Ramos (cell line): ENCODE data around the gene NIPSNAP3A.

Experiments
- in situ Hi-C: fragments of 300-500 bp; cut with MboI; formaldehyde crosslinking; loops from one replicate; pipeline ENCODE4 v1.14.3; 2022; ENCODE audit warnings: low sequenced_read_pairs; ENCODE audit not compliant: unreplicated experiment

Gene NIPSNAP3A

DNA sequence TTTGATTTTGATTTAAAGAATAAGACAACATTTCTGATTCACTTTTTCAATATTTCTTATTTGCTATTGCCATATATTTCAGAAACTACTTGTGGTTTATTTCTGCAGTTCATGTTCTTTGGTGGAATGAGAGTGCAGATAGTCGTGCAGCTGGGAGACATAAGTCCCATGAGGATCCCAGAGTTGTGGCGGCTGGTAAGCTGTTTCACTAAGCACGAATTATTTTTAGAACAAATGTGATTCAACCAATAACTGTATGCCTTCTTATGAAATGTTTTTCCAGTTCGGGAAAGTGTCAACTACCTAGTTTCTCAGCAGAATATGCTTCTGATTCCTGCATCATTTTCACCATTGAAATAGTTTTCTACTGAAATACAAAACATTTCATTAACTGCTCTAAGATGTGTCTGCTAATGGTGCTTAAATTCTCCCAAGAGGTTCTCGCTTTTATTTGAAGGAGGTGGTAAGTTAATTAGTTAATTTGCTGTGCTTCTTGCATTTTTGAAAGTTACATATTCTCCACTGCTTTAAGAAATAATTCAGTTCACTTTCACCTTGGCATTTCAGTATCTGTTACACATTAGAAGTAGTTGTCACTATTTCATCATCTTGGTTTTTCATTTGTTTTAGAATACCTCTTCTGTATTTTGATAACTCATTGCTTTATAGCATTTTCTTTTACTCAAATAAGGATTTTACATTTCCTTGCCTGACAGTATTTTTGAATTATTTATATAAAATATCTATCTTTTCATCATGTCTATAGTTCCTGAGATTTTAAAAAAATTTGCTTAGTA is 25.4 kb downstream of the NIPSNAP3A start:
- in situ Hi-C loops: loop anchor here (10.0 kb wide), 1 partner anchor 642 kb away; no protein-coding TSS in a partner anchor

- in situ Hi-C loops: loop anchor here (10.0 kb wide), 1 partner anchor 641 kb away; no protein-coding TSS in a partner anchor
These were observed 26.6 kb downstream of the NIPSNAP3A start for GRCh38 chr9:104774132-104774531.

DNA sequence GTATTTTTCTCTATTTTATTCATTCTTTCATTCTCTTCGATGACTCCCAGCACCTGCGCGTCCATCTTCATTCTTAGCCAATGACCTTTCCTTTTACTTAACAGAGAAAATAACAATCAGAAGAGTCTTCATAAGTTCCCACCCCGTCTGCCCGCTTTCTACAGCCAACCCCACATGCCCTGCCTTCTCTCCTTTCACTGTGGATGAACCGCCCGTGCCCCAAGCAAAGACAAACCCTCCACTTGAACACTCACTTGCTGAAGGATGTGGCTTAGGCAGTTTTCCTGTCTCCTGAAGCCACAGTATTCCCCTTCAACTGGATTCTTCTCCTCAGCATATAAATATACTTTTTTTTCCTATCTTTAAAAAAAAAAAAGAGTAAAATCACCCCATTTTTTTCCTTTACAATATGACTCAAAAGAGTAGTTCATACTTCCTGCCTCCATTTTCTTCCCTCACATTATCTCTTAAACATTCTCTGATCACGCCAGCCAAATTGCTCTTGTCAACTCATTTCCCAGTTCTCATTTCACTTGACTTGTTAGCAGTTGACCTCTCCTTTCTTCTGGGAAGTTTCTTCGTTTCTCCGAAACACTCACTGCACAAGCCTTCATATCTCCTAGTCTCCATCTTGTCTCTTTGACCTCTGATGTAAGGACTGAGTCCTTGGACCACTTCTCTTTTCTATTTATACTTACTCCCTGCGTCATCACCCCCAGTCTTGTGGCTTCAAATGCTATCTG is 27.5 kb downstream of the NIPSNAP3A start:
- in situ Hi-C loops: loop anchor here (10.0 kb wide), 1 partner anchor 640 kb away; no protein-coding TSS in a partner anchor

- in situ Hi-C loops: loop anchor here (10.0 kb wide), 1 partner anchor 639 kb away; no protein-coding TSS in a partner anchor
These were observed 28.1 kb downstream of the NIPSNAP3A start for GRCh38 chr9:104775574-104775936.

DNA sequence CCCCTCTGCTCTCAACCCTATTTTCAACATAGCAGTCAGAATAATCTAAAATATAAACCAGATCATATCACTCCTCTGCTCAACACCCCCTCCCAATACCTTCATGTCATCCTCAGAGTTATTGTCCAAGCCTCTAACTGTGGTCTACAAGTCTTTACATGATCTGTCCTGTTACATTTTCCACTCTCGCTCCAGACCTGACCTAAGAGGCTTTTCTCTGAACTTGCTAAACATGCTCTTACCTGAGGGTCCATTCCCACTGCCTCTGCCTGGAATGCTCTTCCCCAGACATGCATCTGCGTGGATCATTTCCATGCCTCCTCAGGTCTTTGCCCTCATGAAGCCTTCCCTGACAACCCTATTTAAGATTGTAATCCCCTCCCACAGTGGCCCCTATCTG is 28.5 kb downstream of the NIPSNAP3A start:
- in situ Hi-C loops: loop anchor here (10.0 kb wide), 1 partner anchor 639 kb away; no protein-coding TSS in a partner anchor

DNA sequence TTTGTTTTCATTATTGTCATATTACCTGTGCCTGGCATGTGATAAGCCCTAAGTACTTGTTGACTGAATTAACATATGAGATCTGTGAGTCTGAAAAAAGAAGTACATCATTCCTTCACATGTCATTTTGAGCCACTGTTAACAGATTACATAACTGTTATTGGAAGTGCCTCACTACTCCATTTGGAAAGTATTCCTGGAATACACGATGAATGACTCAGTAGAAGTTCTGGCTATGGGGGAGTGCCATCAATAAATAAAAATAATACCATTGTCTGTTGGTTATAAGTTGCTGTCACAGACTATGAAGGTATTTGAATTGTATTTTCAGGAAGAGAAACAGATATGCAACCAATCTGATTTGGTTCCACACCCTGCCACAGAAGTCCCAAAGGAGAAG is 29.3 kb downstream of the NIPSNAP3A start:
- in situ Hi-C loops: loop anchor here (10.0 kb wide), 1 partner anchor 638 kb away; no protein-coding TSS in a partner anchor

DNA sequence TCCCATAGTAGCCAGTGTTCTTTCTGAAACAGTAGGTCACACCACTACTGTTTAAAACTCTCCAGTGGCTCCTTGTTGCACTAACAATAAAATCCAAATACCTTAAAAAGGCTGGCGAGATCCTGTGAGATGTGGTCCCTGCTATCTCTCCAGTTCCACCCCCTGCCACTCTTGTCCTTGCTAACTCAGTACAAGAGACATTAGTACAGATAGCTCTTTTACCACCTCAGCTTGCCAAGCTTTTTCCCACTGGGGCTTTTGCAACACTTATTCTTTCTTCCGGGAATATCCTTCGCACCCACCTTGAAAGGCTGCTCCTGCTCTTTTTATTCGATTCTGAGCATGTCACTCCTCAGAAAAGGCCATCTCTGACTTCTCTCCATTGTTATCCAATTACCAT is 31.3 kb downstream of the NIPSNAP3A start:
- in situ Hi-C loops: loop anchor here (10.0 kb wide), 1 partner anchor 636 kb away; no protein-coding TSS in a partner anchor

- in situ Hi-C loops: loop anchor here (10.0 kb wide), 1 partner anchor 635 kb away; no protein-coding TSS in a partner anchor
These were observed 31.9 kb downstream of the NIPSNAP3A start for GRCh38 chr9:104779334-104779733.

- in situ Hi-C loops: loop anchor here (10.0 kb wide), 2 partner anchors 375 to 635 kb away; no protein-coding TSS in a partner anchor
These were observed 32.6 kb downstream of the NIPSNAP3A start for GRCh38 chr9:104779946-104780535.

- in situ Hi-C loops: loop anchor here (10.0 kb wide), 1 partner anchor 374 kb away; no protein-coding TSS in a partner anchor
These were observed 33.4 kb downstream of the NIPSNAP3A start for GRCh38 chr9:104780796-104781395.

GRCh38 chr9:104783588-104783987 is 36.1 kb downstream of the NIPSNAP3A start:
- in situ Hi-C loops: loop anchor here (10.0 kb wide), 1 partner anchor 371 kb away; no protein-coding TSS in a partner anchor

DNA sequence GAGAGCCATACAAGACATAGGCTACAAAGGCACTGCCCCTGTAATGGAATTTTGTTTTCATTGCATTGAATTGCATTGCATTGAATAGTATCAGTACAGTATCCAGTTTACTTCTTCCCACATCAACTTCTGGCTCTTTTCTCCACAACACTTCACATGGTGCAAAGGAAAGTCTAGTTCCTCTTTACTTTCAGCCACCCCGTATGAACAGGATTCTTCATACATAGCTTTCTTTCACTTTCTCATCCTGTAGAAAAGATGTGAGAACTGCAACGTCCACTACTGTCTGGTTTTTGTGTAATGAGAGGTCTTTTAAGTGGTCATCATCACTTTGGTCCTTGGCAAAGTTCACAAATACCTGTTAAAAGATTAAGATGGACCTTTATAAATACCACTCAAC is 36.6 kb downstream of the NIPSNAP3A start:
- in situ Hi-C loops: loop anchor here (10.0 kb wide), 1 partner anchor 371 kb away; no protein-coding TSS in a partner anchor

- in situ Hi-C loops: loop anchor here (10.0 kb wide), 1 partner anchor 369 kb away; no protein-coding TSS in a partner anchor
These were observed 38.8 kb downstream of the NIPSNAP3A start for GRCh38 chr9:104786293-104786692.

- in situ Hi-C loops: loop anchor here (10.0 kb wide), 1 partner anchor 367 kb away; no protein-coding TSS in a partner anchor
These were observed 40.0 kb downstream of the NIPSNAP3A start for GRCh38 chr9:104787306-104788015.

GRCh38 chr9:104788251-104788650 is 40.8 kb downstream of the NIPSNAP3A start:
- in situ Hi-C loops: loop anchor here (10.0 kb wide), 1 partner anchor 367 kb away; no protein-coding TSS in a partner anchor

GRCh38 chr9:104794070-104794469 is 46.6 kb downstream of the NIPSNAP3A start:
- in situ Hi-C loops: no loop called here

- in situ Hi-C loops: no loop called here
These were observed 47.6 kb downstream of the NIPSNAP3A start for GRCh38 chr9:104795082-104795481.

DNA sequence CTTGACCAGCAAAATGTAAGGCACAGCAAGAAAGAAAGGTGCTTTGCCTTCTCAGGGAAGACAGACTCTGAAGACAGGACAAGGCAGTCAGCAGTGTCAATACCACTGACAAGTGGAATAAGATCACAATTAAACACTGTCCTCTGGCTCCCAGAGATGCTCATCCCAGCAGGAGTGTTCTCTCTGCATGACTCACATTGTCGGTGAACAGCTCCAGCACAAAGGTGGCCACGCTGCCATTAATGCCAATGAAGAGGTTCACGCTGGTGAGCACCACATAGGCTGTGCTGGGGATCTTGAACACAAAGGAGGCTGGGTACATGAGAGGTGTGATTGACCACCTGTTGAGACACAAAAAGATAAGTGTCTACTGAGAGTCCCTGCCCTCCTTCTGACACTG is 48.4 kb downstream of the NIPSNAP3A start:
- in situ Hi-C loops: no loop called here
